GM19455 (cell line): ENCODE measurements around the gene DUSP6.
"Not testable (repeated sequence)": the region's sequence is repeated elsewhere in the genome, so short reads cannot be mapped to it uniquely, and the experiment has no call there.

Experiments
- ATAC-seq: cut with Tn5 transposase; IDR thresholded peaks from one replicate; pipeline ENCODE4 v1.9.1; 2021; ENCODE audit not compliant: unreplicated experiment

DUSP6 gene

DNA sequence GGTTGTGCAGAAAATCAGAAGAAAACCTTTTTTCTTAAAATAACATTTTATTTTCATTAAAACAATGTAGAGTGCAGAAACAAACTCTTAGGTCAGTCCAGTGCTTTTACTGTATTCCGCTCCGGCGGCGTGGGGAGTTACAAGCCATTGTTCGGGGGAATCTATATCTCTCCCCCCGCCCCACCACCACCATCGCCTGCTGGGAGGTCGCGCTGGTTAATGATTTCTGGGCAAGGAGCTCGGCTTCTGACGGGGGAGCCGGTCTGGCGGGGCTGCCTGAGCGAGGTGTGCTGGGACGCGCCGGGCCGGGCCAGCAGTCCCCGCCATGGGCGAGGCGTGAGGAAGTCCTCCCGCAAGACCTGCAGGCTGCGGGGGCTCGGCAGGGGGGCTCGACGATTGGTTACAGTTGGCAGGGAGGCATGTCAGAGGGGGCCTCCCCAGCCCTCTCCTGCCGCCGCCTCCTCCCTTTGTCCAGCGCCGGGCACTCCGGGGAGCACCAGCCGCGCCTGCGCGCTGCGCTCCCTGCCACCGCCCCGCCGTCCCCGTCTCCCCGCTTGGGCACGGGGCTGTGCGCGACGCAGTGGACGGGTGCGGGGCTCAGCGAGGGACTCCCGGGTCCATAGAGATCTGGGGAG is 1.0 kb upstream of the DUSP6 start:
- ATAC-seq, result peak; percentile 15

DNA sequence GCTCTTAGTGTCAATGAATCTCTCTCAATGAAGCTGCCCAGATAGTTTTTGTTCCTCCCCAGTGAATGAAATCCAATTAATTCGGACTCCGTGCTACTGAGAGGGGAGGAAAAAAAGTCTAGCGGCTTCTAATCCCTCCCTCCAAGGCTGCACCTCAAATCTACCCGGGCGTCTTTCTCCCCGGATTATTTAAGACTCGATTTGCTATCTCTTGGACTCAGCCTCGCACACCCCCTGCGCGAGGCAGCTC is 134 bp downstream of the DUSP6 start:
- no peak for ATAC-seq

DNA sequence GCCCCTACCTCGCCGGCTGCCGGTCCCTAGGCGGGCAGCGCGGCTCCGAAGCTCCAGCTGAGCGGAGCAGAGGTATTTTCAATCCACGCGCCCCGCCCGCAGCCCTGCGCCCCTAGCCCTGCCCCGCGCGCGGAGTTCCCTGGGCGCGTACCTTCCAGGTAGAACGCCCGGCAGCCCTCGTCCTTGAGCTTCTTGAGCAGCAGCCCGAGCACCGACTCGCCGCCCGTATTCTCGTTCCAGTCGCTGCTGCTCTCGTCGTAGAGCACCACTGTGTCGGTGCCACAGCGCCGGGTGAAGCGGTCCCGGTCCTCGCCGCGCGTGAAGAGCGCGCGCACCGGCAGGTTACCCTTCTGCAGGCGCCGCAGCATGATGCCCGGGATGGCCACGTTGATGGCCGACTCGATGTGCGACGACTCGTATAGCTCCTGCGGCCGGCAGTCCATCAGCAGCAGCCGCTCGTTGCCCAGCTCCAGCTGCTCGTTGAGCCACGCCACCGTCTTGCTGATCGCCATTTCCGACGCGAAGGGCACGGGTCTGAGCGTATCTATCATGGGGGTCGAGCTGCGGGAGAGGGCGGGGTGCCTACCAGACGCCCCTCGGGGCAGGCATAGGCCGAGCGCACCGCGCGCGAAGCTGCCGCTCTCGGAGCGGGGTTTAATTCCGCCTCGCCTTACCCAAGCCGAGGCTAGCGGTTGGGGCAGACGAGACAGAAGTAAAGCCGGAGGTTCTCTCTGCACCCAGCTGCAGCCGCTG is 636 bp downstream of the DUSP6 start:
- no peak for ATAC-seq

DNA sequence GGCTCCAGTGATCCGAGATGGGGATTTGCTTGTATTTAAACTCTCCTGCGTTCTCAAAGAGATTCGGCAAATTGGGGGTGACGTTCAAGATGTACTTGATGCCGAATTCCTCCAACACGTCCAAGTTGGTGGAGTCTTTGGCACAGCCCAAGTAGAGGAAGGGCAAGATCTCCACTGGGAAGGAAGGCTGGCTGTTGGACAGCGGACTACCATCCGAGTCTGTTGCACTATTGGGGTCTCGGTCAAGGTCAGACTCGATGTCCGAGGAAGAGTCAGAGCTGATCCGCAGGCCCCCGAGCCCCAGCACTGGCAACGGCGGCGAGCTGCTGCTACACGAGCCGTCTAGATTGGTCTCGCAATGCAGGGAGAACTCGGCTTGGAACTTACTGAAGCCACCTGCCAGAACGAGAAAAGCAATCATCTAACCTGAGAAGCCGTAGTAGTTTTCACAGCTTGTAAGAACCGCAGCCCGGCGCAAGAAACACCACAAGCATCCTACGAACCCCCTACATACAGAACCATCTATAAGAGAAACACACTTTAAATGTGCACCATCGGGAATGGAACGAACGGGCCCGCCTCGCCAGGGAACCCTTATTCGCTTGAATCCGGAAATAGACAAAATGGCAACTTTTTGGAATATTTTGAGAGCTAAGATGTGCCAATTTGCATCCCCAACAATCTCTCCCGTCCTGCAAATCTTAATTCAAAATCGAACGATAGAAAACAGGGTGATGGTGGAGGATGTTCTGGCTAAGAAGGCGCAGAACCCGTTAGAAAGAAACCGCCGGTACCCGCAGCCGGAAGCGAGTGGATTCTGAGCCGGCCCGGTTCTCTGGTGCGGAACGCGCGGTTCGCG is 1.4 kb downstream of the DUSP6 start:
- ATAC-seq, result no peak

DNA sequence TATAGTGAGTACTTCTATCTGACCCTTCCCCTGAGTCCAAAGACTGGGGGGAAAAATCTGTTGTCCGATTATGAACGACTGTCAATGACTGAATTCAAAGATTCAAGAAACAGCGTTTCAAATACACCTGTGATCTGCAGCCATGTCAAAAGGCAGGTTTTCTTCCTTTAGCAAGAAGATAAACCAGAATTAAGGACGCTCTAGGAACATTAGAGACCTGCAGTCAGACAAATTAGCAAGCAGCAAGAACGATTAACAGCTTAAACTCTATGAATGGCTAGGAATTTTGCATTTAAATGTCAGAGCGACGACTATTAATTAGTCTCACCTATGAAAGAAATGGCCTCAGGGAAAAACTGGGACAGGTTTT is 2.1 kb downstream of the DUSP6 start:
- no peak for ATAC-seq

DNA sequence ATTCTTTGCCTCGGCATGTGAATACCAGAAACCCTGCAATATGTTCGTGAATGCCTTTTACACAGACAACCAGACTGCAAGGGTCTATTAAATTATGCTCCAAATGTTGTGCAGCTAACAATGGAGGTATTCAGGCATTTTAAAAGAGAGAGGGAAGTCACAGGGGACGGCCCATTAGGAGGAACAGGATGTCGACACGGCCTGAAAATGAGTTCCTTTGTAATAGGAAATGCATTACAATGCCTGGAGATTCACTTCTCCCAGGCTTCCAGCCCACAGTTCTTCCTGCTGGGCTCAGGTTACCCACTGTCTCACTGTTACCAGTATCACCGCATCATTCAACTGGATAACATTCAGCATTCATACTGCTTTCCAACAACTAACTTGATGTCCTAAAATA is 2.5 kb downstream of the DUSP6 start:
- no peak for ATAC-seq

DNA sequence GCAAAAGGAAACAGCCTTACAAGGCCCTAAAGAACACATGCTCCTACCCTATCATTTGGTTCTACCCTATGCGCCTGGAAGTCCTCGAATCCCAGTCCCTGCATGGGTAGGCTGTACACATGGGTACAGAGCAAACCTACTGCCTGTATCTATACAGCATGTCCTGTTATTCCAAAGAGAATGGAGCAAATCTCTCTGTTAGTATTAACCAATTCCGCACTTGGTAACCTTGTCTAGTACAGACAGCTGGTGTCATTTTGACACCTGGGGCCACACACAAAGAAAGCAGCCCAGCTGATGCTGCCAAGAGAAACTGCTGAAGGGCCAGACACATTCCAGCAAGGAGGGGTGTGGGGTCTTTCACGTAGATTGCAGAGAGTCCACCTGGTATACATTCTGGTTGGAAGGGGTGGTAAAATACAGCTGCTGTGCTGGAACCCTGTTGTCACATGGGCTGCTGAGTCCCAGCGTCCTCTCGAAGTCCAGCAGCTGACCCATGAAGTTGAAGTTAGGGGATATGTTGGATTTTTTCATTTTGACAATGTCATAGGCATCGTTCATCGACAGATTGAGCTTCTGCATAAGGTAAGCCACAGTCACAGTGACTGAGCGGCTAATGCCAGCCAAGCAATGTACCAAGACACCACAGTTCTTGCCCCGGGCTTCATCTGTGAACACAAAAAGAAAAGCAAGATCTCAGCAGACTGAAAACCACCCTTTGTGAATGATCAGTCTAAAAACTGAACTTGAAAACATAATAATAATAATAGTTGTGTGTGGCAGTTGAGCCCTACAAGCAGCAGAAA is 3.2 kb downstream of the DUSP6 start:
- ATAC-seq, result no peak

DNA sequence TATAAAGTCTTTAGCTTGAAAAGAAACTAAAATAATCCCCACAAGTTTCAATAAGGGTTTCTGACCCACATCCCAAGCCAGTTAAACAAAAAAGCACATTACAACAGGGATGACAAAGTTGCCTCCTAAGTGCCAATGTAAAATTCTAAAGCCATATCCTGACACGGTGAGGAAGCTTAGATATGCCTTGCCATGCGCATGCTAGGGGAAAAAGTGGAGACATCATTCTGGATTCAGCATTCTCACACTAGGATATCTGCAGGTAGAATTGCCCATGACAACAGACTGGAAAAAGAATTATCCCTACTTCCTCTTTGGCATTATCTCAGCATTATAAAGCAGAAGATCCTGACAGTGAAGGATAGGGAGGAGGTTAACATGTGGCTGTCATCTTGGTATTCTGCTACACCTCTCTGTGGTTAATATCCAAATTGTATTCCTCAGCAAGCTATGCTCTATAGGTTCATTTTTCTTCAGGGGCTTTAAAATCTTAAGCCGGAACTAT is 4.9 kb downstream of the DUSP6 start:
- ATAC-seq, result no peak

DNA sequence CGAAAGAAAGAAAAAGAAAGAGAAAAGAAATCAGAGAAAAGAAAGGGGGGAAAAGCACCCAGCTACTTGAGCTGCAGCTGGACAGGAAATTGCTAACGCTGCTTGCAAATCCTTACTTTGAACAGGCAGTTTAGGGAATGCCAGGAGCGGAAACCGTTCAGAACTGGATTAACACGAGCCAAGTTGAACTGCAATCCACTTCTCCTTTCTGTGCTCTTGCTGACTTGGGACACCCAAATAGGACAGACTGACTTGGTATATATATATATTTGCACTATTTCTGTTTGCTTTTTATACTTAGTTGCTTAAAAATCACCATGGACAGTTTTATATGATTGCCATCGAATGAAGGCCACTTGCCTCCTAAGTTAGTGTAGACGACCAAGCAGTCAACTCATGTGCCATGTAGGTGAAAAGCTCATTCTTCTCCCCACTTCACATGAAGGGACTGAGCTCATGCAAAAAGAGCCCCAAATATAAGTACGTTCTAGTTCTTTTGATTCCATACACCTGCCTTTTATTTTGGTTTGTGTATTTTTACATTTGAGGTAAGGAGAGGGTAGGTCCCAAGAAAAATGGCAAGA is 5.5 kb downstream of the DUSP6 start:
- ATAC-seq, result peak; percentile 21

DNA sequence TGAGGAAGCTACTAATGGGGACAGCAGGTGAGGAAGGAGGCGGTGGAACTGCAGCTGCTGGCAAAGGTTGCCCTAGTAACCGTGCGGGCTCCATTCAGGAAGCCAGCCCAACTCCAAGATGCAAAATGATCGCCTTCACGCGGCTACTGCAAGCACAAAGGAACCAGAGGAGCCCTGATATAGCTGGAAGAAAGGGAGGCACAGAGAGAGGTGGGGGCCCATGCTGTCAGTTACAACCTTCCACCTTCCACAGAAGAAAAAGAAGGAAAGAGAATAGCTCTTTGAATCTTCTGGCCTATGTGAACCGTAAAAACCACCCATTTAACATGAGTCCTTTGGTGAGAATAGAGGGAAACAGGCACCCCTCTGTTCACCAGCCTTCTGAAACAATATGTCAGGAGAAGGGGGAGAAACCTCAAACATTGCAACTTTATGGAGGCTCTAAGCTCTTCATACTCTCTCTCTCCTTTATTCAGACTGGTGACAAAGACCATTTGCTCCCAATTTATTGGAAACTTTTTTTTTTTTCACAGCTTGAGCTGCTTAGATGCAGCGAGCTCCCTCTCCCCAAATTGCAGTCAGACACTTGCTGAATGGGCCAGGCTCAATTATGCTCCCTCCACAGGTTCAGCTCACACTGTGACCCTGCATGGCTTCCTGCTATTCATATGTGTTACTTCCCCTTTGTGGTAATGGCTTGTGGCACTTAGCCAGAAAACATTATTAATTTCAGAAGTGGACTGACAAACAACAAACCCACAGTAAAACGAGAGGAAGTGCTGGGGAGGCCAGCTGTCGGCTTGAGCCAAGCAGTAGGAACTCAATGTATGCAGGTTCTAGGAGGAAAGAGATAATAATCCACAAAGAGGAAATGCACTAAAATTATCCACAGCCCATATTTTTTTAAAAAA is 6.2 kb downstream of the DUSP6 start:
- peak; percentile 99 for ATAC-seq

DNA sequence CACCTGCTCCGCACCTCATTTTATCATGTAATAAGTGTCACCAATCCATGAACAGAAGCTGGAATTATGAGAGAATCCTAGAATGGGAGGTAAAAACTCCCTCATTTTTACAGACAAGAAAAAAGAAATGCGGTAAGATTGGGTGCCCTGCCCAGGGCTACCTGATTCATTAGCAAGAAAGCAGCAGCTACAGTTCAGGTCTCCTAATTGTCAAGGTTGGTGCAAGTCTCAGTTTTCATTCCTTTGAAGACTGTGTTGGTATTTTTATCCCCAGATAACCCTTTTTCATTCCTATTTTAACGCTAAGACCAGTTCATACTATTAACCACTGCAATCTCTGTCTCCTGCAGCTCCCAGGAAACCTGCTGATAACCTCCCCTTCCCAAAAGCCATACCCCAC is 6.9 kb downstream of the DUSP6 start:
- no peak for ATAC-seq

DNA sequence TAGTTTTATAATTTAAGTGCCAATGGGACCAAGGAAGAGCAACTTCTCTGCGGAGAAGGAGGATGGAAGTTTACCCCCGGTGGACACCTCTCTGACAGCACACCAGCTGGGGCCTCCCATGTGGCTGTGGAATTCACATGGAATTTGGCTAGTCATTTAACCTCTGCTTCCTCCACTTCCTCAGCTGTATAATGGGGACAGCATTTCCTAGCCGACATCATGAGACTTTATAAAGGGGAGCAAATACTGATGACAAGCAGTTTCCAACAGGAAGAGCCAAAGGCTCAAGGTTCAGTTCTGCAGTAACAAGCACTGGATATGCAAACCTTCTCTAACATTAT is 7.5 kb downstream of the DUSP6 start:
- no peak for ATAC-seq

DNA sequence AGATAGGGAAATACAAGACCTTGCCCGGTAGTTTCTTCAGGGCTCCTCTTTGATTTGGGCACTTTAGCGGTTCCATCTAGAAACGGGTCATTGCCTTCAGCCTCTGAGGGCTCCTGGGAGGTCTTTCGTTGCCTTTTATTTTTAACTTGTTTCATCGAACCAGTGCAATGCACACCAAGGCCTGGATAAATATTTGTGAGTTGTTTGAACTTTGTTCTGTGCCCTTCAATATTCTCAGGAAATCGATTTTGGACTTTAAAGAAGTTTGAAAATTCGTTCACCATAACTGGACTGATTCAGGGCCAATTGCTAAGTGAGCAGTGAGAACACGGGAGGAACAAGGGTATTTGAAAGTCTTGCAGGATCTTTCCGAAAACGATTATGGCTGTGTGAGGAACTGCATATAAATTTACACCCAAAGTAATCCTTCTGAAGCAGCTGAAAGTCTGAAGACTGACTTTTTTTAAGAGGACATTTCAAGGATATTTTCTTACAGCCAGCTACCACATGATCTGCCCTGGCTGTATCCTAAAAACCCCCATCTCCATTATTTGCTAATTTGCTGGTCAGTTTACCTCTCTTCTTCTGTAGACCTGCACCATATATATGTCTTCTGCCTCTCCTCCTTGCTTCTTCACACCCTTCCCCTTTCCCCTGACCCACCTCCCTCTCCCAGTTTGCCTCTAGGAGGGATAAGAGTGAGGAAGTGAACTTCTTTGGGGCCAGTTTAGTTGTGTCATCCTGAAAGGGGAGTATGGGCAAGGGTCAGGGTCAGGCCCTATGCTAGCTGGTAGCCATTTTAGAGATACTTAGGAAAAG is 8.0 kb downstream of the DUSP6 start:
- ATAC-seq, result no peak

DNA sequence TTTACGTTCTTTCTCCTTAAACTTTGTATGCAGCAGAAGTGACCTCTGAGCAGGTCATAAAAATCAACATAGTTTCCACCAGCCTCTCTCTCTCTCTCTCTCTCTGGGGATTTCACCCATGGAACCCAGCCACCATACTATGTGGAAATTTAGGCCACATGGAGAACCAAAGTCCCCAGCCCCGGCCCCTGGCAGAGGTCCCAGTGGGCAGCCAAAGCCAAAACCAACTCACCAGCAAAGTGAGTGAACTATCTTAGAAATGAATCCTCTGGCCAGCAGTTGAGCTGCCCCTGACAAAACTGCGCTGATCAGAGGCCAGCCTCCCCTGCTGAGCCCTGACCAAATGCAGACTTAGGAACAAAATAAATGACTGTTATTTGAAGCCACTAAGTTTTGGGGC is 9.2 kb downstream of the DUSP6 start:
- no peak for ATAC-seq

DNA sequence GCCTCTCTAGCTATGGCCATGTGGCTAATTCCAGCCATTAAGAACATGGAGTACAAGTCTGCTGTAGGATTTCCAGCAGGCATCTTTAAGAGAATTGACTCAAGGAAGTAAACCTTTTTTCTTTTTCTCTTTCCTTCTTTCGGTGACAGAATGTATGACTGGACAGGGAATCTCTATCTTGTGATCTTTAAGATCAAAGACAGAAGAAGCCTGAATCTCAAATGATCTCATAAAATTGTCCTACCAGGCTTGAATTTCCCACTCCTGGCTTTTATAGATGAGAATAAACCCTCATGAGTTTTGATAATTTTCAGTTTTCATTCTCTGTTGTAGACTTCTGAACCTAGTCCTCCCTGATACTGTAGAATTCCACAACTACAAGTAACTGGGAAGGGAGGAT is 11.4 kb downstream of the DUSP6 start:
- ATAC-seq, result no peak

DNA sequence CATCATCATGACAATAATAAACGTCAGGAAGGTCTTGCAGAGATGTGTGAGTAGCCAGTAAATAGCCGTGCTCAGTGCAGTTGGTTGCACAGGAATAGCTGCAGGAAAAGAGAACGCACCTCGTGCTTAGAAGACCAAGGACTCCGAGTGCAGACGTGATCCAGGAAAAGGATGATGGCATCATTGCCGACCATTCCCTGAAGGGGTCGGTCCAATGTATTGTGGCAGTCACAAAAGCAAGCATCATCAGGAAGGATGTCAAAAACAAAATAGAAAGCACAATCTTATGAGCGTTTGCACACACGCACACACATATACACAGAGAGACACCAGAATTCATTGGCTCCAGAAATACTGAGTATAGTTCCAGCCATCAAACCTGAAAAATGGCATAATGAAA is 12.8 kb downstream of the DUSP6 start:
- ATAC-seq, result no peak

DNA sequence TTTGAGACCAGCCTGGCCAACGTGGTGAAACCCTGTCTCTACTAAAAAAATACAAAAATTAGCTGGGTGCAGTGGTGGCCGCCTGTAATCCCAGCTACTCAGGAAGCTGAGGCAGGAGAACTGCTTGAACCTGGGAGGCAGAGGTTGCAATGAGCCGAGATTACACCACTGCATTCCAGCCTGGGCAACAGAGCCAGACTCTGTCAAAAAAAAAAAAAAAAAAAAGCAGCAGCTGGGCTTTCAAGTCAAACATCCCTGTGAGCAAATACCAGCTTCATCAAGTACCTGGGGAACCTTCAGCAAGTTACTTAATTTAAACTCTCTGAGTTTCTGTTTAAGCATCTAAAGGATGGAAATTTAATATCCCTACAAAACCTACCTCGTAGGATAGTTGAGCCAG is 15.2 kb downstream of the DUSP6 start:
- ATAC-seq, result not testable (repeated sequence)

DNA sequence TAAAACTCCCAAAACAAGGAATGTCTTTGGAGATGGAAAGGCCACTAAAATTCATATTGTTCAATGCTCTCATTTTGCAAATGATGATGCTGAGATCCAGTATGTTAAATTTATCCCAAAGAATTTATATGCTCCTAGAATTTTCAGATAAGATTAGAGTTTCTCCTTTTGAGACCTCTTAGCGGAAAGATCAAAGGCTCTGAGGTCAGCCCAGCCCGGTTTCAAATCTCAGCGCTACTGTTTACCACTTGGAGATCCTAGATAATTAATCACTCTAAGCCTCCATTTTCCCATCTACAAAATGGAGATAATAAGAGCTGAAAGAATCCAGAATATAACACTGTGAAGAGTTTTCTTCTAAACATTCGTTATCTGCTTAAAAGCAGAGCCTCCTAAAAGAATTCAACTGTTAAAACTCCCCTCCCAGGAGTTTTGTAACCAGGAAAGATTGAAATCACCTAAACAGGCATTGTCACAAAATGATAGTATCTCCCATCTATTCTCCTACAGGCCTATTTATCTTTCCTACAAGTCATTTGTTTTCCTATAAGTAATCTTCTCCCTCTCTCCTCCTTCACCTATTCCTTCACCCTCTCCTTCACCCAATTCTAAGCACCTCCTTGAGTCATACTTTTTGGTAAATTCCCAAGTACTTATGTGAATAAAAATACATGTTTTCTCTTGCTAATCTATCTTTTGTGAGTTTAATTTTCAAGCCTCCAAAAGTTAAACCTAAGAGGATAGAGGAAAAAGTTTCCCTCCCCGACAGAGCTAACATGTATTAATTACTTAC is 16.7 kb downstream of the DUSP6 start:
- no peak for ATAC-seq
